HepG2 (cell line): ENCODE data around the gene HEPACAM. TPM values are rescaled to one million over a fixed set of nuclear protein-coding genes. Genes with fewer than 3 reads are reported as not detected.

Experiments used
- ATAC-seq: fragments of 200-7000 bp; cut with Tn5 transposase; 3 replicates; pipeline ENCODE4 v1.9.1; 2020; ENCODE audit warnings: mild to moderate bottlenecking, moderate library complexity
- BruUV-seq: library from RNA; stranded (reverse); fragments of 400-500 nt; replicated peaks from 2 replicates; lab custom pipeline; 2021; lab: Mats Ljungman, UMichigan
- CTCF ChIA-PET: fragments of 300-600 bp; formaldehyde crosslinking; extraction: SDS; loops from one replicate; lab custom pipeline; 2021; ENCODE audit warnings: low total read pairs, inconsistent platforms, low intra/inter-chr PET ratio; lab: Yijun Ruan, JAX
- POLR2A ChIA-PET: fragments of 350-600 bp; sonication (Branson Sonifier 250); formaldehyde crosslinking; loops from one replicate; lab custom pipeline; 2020; ENCODE audit warnings: antibody characterized with exemption, inconsistent platforms; lab: Yijun Ruan, JAX
- DNase-seq: peaks from one replicate; pipeline ENCODE4 v3.0.0-alpha.2; 2015; ENCODE audit warnings: low spot score
- FAIRE-seq: peaks from 3 replicates; lab custom pipeline; 2011; peaks lifted over from hg19 to GRCh38; lab: Jason Lieb, UNC
- H2AFZ ChIP-seq: one replicate; pipeline ENCODE4 v1.6.1; 2011; ENCODE audit warnings: low read length, inconsistent platforms
- H3K27ac ChIP-seq: fragments of 300-600 bp; 3 replicates; pipeline ENCODE4 v1.8.0; 2011; ENCODE audit warnings: mixed run types, mild to moderate bottlenecking, mixed read lengths, low read length, inconsistent platforms; ENCODE audit not compliant: insufficient read depth; ENCODE audit errors: extremely low read length
- H3K27me3 ChIP-seq, 2 experiments: fragments of 200-600 bp in 1 of 2; 2 replicates in 1 of 2; 3 replicates in 1 of 2; pipeline versions ENCODE4 v1.6.0 to v1.8.0; 2011; ENCODE audit warnings: low read length in 2 of 2, mild to moderate bottlenecking in 2 of 2, moderate library complexity in 2 of 2, inconsistent platforms in 1 of 2; ENCODE audit not compliant: insufficient read depth in 2 of 2, control insufficient read depth in 1 of 2
- H3K36me3 ChIP-seq, 2 experiments: fragments of 200-600 bp in 1 of 2; replicated peaks in 1 of 2; 2 replicates in 1 of 2; 3 replicates in 1 of 2; pipeline versions ENCODE4 v1.5.1 to v1.8.0; 2011; ENCODE audit warnings: low read length in 2 of 2, inconsistent platforms in 1 of 2; ENCODE audit not compliant: insufficient read depth in 2 of 2, control insufficient read depth in 1 of 2
- H3K4me1 ChIP-seq: 2 replicates; pipeline ENCODE4 v1.5.1; 2012; ENCODE audit warnings: low read length, inconsistent platforms; ENCODE audit not compliant: insufficient read depth
- H3K4me2 ChIP-seq: 2 replicates; pipeline ENCODE4 v1.6.0; 2011; ENCODE audit warnings: low read depth, low read length, inconsistent platforms
- H3K4me3 ChIP-seq, 3 experiments: fragments of 200-600 bp in 1 of 3; sonication (generic), shearing (Covaris generic) in 1 of 3; replicated peaks in 1 of 3; 2 replicates each; pipeline ENCODE4 v1.5.1; 2011 to 2016; ENCODE audit warnings: low read length in 3 of 3, inconsistent platforms in 2 of 3, low read depth in 2 of 3, mild to moderate bottlenecking in 2 of 3, control low read depth in 1 of 3, mixed read lengths in 1 of 3; ENCODE audit not compliant: insufficient read depth in 1 of 3
- H3K79me2 ChIP-seq: one replicate; pipeline ENCODE4 v1.6.1; 2011; ENCODE audit warnings: low read length, inconsistent platforms; ENCODE audit not compliant: insufficient read depth
- H3K9ac ChIP-seq: 2 replicates; pipeline ENCODE4 v1.6.0; 2011; ENCODE audit warnings: mild to moderate bottlenecking, low read depth, low read length, inconsistent platforms; ENCODE audit not compliant: insufficient read depth
- H3K9me3 ChIP-seq: 2 replicates; pipeline ENCODE4 v1.5.1; 2012; ENCODE audit warnings: mild to moderate bottlenecking, low read length
- H4K20me1 ChIP-seq: 2 replicates; pipeline ENCODE4 v1.6.0; 2011; ENCODE audit warnings: inconsistent platforms, mild to moderate bottlenecking, low read length, moderate library complexity; ENCODE audit not compliant: insufficient read depth
- CTCF ChIP-seq: sonication (generic); formaldehyde crosslinking; IDR thresholded peaks from 2 replicates; pipeline ENCODE4 v1.5.0; 2020; ENCODE audit warnings: mild to moderate bottlenecking, missing genetic modification reagents, moderate library complexity
- DMAP1 ChIP-seq: IDR thresholded peaks from 2 replicates; pipeline ENCODE4 v1.6.1; 2016
- EZH2 ChIP-seq: conservative IDR thresholded peaks from 2 replicates; pipeline ENCODE4 v1.6.1; 2012; ENCODE audit warnings: mild to moderate bottlenecking, low read depth, low read length, moderate library complexity
- RBM39 ChIP-seq: fragments of 200-400 bp; formaldehyde crosslinking; IDR thresholded peaks from one replicate; pipeline ENCODE4 v1.6.1; 2018; ENCODE audit warnings: antibody characterized with exemption, mild to moderate bottlenecking, low read depth, low read length; ENCODE audit not compliant: poor library complexity, severe bottlenecking
- SMAD9 ChIP-seq: sonication (generic); formaldehyde crosslinking; IDR thresholded peaks from 2 replicates; pipeline ENCODE4 v1.5.1; 2020; ENCODE audit warnings: mild to moderate bottlenecking, missing genetic modification reagents
- ZBTB33 ChIP-seq: sonication (generic); formaldehyde crosslinking; IDR thresholded peaks from 2 replicates; pipeline ENCODE4 v1.4.0; 2020; ENCODE audit warnings: missing genetic modification reagents
- ZFP36L1 ChIP-seq: sonication (generic); formaldehyde crosslinking; IDR thresholded peaks from 2 replicates; pipeline ENCODE4 v1.8.0; 2022; ENCODE audit warnings: mild to moderate bottlenecking, missing genetic modification reagents, moderate library complexity
- ZNF207 ChIP-seq: fragments of 450-650 bp; IDR thresholded peaks from 2 replicates; pipeline ENCODE4 v1.6.1; 2016; ENCODE audit warnings: antibody characterized with exemption, borderline replicate concordance
- ZNF749 ChIP-seq: sonication (generic); formaldehyde crosslinking; IDR thresholded peaks from 2 replicates; pipeline ENCODE4 v1.8.0; 2022; ENCODE audit warnings: mild to moderate bottlenecking, missing genetic modification reagents, moderate library complexity, borderline replicate concordance
- WGBS: methylation state at CpG from one replicate; pipeline ENCODE4 v1.1.6; 2017; ENCODE audit warnings: low lambda C conversion rate; 5-methylcytosine and 5-hydroxymethylcytosine counted together
- in situ Hi-C: cut with HindIII; loops from 2 replicates; pipeline ENCODE4 v1.10.0; 2017; ENCODE audit warnings: low pct_unique_long_range_greater_than_20kb; ENCODE audit not compliant: extremely low pct_ligation_motif_present
- intact Hi-C: fragments of 100-400 bp; cut with micrococcal nuclease; formaldehyde crosslinking; loops from one replicate; pipeline ENCODE4 v1.10.0; 2022; ENCODE audit not compliant: unreplicated experiment
- polyA plus RNA-seq, 8 experiments: library from polyadenylated mRNA; depleted of rRNA in 3 of 8; stranded (reverse) in 7 of 8; unstranded in 1 of 8; fragments of >200 nt; fragmentation: Illumina TruSeq in 4 of 8; extraction: Trizol in 4 of 8; gene quantifications; 2 replicates each; pipeline versions ENCODE4 v1.2.1 to v1.2.3, GENCODE V29; 2011 to 2016; ENCODE audit warnings: low read depth in 4 of 8, missing spikeins in 1 of 8, mixed read lengths in 1 of 8; ENCODE audit not compliant: insufficient read depth in 1 of 8
- total RNA-seq, 5 experiments: library from RNA; depleted of rRNA; stranded (reverse); fragments of >200 nt; fragmentation: Illumina TruSeq; extraction: Trizol; gene quantifications; 2 replicates each; pipeline ENCODE4 v1.2.3, GENCODE V29; 2016; ENCODE audit warnings: low read depth in 1 of 5
- TF ChIP-seq, protein P1 (sequence below): sonication (generic); formaldehyde crosslinking; IDR thresholded peaks from 2 replicates; pipeline ENCODE4 v1.4.0; 2020; ENCODE audit warnings: missing genetic modification reagents
- TF ChIP-seq, protein P2 (sequence below): sonication (generic); formaldehyde crosslinking; IDR thresholded peaks from 2 replicates; pipeline ENCODE4 v1.4.0; 2020; ENCODE audit warnings: missing genetic modification reagents

HEPACAM gene
- total and polyA plus RNA-seq, 2 of the 13 experiments (the other 11 are each of a cell fraction or from before 2014, with no cell fraction given) = 66.9 to 121 TPM

GRCh38 chr11:124892146-124892545, 43.7 kb downstream of the HEPACAM start:
- ChIA-PET POLR2A (no interaction called here), CTCF (no interaction called here)
- WGBS = 19% methylated on average over 1 of the region's 2 CpGs
- no peak overlapping the region for H3K4me3 ChIP-seq
- no peak overlapping the region for H3K4me2 ChIP-seq
- FAIRE-seq (no peak), DNase-seq (no peak), ATAC-seq (no peak)
- in situ Hi-C loops = no loop called here
- no peaks in the 10 kb centered on the region for H3K79me2 ChIP-seq
- no TSS peak for BruUV-seq
- no peak overlapping the region for H3K27ac ChIP-seq
- intact Hi-C loops = no loop called here
- H2AFZ ChIP-seq = no peak overlapping the region
- TF ChIP-seq SMAD9 (CRISPR knock-in tag) = no peak
- TF ChIP-seq EZH2 = no peak
- no peaks in the 10 kb centered on the region for H4K20me1 ChIP-seq
- H3K4me1 ChIP-seq = peaks cover 29% of the 10 kb centered on the region
- H3K9me3 ChIP-seq = no peaks in the 10 kb centered on the region
- no peak overlapping the region for H3K9ac ChIP-seq
- no peaks in the 10 kb centered on the region for H3K36me3 ChIP-seq
- H3K27me3 ChIP-seq = peaks cover 0 to 52% of the 10 kb centered on the region in 2 experiments; a peak in 4 of 5 replicates

DNA sequence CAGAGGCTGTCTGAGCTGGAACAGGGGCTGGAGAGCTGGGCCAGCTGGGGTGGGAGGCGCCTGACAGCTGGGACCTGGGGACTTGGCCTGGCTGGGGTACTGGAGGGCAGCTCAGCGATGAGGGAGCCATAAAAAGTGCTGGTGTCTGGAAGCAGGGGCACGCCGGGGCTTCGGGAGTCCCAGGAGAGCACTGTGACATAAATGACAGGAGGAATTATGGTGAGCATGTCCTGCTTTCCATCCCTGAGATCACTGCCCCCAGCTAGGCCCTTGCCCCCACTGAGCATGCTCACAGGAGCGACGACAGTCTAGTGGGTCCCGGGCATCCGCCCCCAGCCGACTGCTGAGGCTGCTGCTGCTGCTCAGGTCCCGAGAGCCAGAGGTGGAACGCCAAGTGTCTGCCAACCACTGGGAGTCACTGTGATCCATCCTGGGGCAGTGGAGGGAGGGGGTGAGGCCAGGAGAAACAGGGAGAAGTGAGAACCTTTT, 44.4 kb downstream of the HEPACAM start:
- Histone ChIP-seq H4K20me1 (no peaks in the 10 kb centered on the region), H2AFZ (no peak overlapping the region), H3K9ac (no peak overlapping the region), H3K9me3 (no peaks in the 10 kb centered on the region), H3K27ac (no peak overlapping the region), H3K4me2 (no peak overlapping the region), H3K27me3 (peaks cover 0 to 58% of the 10 kb centered on the region in 2 experiments; a peak in 4 of 5 replicates), H3K79me2 (no peaks in the 10 kb centered on the region), H3K36me3 (no peaks in the 10 kb centered on the region), H3K4me3 (no peak overlapping the region), H3K4me1 (peaks cover 21% of the 10 kb centered on the region)
- DNase-seq = no peak
- peak; percentile 58 for ATAC-seq
- FAIRE-seq = no peak
- POLR2A ChIA-PET = no interaction called here
- intact Hi-C loops (no loop called here), in situ Hi-C loops (no loop called here)
- CTCF ChIA-PET = no interaction called here
- BruUV-seq = no TSS peak
- WGBS = 77% methylated on average over 4 of the region's 12 CpGs
- TF ChIP-seq DMAP1 (no peak), ZNF207 (no peak), ZBTB33 (CRISPR knock-in tag) (peak; percentile 77; the same call in 1 of the 2 replicates), CTCF (peak; percentile 38), ZFP36L1 (CRISPR knock-in tag) (no peak), RBM39 (no peak), ZNF749 (CRISPR knock-in tag) (no peak)
- TF ChIP-seq, protein P1, sequence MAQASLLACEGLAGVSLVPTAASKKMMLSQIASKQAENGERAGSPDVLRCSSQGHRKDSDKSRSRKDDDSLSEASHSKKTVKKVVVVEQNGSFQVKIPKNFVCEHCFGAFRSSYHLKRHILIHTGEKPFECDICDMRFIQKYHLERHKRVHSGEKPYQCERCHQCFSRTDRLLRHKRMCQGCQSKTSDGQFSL = no peak
- TF ChIP-seq, protein P2, sequence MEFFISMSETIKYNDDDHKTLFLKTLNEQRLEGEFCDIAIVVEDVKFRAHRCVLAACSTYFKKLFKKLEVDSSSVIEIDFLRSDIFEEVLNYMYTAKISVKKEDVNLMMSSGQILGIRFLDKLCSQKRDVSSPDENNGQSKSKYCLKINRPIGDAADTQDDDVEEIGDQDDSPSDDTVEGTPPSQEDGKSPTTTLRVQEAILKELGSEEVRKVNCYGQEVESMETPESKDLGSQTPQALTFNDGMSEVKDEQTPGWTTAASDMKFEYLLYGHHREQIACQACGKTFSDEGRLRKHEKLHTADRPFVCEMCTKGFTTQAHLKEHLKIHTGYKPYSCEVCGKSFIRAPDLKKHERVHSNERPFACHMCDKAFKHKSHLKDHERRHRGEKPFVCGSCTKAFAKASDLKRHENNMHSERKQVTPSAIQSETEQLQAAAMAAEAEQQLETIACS (CRISPR knock-in tag) = no peak
